Effector memory CD4-positive, alpha-beta T cell (primary cell): ENCODE measurements around the gene ROBO1.

Source experiments
- DNase-seq, 3 donors: peaks; one replicate each; pipeline ENCODE4 v3.0.0-alpha.2; 2020
- H3K27ac ChIP-seq: 2 replicates; pipeline ENCODE4 v1.7.0; 2013; ENCODE audit warnings: mild to moderate bottlenecking, low read length, moderate library complexity; ENCODE audit not compliant: insufficient read depth, poor library complexity, severe bottlenecking
- H3K27me3 ChIP-seq: replicated peaks from 2 replicates; pipeline ENCODE4 v1.7.0; 2013; ENCODE audit warnings: mild to moderate bottlenecking, low read length; ENCODE audit not compliant: insufficient read depth, control insufficient read depth, poor library complexity, severe bottlenecking
- H3K36me3 ChIP-seq: 2 replicates; pipeline ENCODE4 v1.7.0; 2013; ENCODE audit warnings: mild to moderate bottlenecking, low read length, moderate library complexity; ENCODE audit not compliant: control insufficient read depth, insufficient read depth
- H3K4me1 ChIP-seq: 2 replicates; pipeline ENCODE4 v1.7.0; 2013; ENCODE audit warnings: low read length, mild to moderate bottlenecking; ENCODE audit not compliant: control insufficient read depth, insufficient read depth, poor library complexity, severe bottlenecking
- H3K4me3 ChIP-seq: 2 replicates; pipeline ENCODE4 v1.7.0; 2013; ENCODE audit warnings: low read length, low read depth, mild to moderate bottlenecking; ENCODE audit not compliant: insufficient read depth, poor library complexity, severe bottlenecking
- H3K9me3 ChIP-seq: 2 replicates; pipeline ENCODE4 v1.7.0; 2013; ENCODE audit warnings: mild to moderate bottlenecking, low read length, moderate library complexity; ENCODE audit not compliant: control insufficient read depth

The ROBO1 gene

GRCh38 chr3:79285380-79285779, 482.4 kb downstream of the ROBO1 start:
- Histone ChIP-seq H3K4me3 (no peak overlapping the region), H3K27me3 (no peaks in the 10 kb centered on the region), H3K4me1 (no peaks in the 10 kb centered on the region), H3K9me3 (no peaks in the 10 kb centered on the region), H3K27ac (no peak overlapping the region), H3K36me3 (no peaks in the 10 kb centered on the region)
- DNase-seq: no peak

- H3K4me1 ChIP-seq: no peaks in the 10 kb centered on the region
- H3K27me3 ChIP-seq: no peaks in the 10 kb centered on the region
- H3K4me3 ChIP-seq: no peak overlapping the region
- no peaks in the 10 kb centered on the region for H3K36me3 ChIP-seq
- H3K9me3 ChIP-seq: no peaks in the 10 kb centered on the region
- no peak for DNase-seq
- H3K27ac ChIP-seq: no peak overlapping the region
Observed at GRCh38 chr3:79284781-79285180, 483.0 kb downstream of the ROBO1 start.

DNA sequence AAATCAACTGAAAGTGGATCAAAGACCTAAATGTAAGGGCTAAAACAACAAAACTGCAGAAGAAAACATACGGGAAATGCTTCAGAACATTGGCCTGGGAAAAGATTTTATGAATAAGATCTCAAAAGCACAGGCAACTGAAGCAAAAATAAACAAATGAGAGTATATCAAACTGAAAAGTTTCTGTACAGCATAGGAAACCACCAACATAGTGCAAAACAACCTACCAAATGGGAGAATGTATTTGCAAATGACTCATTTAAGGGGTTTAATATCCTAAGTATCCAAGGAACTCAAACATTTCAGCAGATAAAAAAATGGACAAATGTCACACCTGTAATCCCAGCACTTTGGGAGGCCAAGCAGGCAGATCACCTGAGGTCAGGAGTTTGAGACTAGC, 489.1 kb downstream of the ROBO1 start:
- Histone ChIP-seq H3K4me1 (no peaks in the 10 kb centered on the region), H3K36me3 (no peaks in the 10 kb centered on the region), H3K4me3 (no peak overlapping the region), H3K9me3 (no peaks in the 10 kb centered on the region), H3K27ac (no peak overlapping the region), H3K27me3 (no peaks in the 10 kb centered on the region)
- no peak for DNase-seq

DNA sequence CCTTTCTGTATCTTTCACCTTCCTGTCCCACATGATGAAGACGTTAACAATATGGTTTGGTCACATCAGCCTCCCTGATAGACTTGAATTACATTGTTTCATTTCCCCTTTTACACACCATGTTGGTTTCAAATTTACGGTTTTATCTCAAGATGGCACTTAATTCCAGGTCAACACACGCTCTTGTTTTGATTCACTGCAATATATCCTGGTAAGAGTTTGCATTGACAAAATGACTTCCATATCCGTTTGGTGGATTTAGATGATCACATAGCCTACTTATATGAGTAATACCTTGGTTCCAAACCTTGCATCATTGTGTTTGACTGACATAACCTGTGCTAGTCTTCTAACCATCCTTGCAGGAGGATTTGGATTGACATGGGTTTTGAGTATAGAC, 499.4 kb downstream of the ROBO1 start:
- DNase-seq: no peak
- no peaks in the 10 kb centered on the region for H3K27me3 ChIP-seq
- H3K9me3 ChIP-seq: no peaks in the 10 kb centered on the region
- no peaks in the 10 kb centered on the region for H3K36me3 ChIP-seq
- H3K4me1 ChIP-seq: no peaks in the 10 kb centered on the region
- no peak overlapping the region for H3K27ac ChIP-seq
- no peak overlapping the region for H3K4me3 ChIP-seq

GRCh38 chr3:79264892-79265291, 502.9 kb downstream of the ROBO1 start:
- Histone ChIP-seq H3K27me3 (no peaks in the 10 kb centered on the region), H3K27ac (no peak overlapping the region), H3K36me3 (no peaks in the 10 kb centered on the region), H3K4me3 (no peak overlapping the region), H3K9me3 (no peaks in the 10 kb centered on the region), H3K4me1 (no peaks in the 10 kb centered on the region)
- DNase-seq: no peak

- Histone ChIP-seq H3K36me3 (no peaks in the 10 kb centered on the region), H3K9me3 (no peaks in the 10 kb centered on the region), H3K4me1 (no peaks in the 10 kb centered on the region), H3K4me3 (no peak overlapping the region), H3K27ac (no peak overlapping the region), H3K27me3 (no peaks in the 10 kb centered on the region)
- DNase-seq: no peak
Observed at GRCh38 chr3:79263423-79263822, 504.4 kb downstream of the ROBO1 start.

- Histone ChIP-seq H3K4me1 (no peaks in the 10 kb centered on the region), H3K9me3 (no peaks in the 10 kb centered on the region), H3K36me3 (no peaks in the 10 kb centered on the region), H3K27me3 (no peaks in the 10 kb centered on the region), H3K4me3 (no peak overlapping the region), H3K27ac (no peak overlapping the region)
- DNase-seq: no peak
Observed at GRCh38 chr3:79258479-79258878, 509.3 kb downstream of the ROBO1 start.

GRCh38 chr3:79257791-79258190, 510.0 kb downstream of the ROBO1 start:
- Histone ChIP-seq H3K27ac (no peak overlapping the region), H3K27me3 (no peaks in the 10 kb centered on the region), H3K36me3 (no peaks in the 10 kb centered on the region), H3K9me3 (no peaks in the 10 kb centered on the region), H3K4me3 (no peak overlapping the region), H3K4me1 (no peaks in the 10 kb centered on the region)
- DNase-seq: no peak

DNA sequence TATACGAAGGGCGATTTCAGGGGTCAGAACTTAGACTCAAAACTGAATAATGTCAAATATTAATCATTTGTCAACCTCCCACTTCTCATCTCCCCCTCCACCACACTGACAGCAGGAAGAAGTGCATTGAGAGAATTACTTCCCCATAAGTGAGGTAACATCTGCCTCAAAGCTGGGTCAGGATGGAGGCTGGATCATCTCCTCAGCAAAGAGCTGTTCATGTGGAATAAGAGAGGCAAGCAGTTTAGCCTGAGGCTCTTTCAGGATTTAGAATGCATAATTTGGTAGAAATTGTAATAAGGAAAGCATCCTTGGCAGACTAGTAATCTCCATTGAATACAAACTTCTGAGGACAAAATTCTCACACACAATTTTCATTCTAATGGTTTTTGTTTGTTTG, 512.1 kb downstream of the ROBO1 start:
- Histone ChIP-seq H3K27ac (no peak overlapping the region), H3K4me3 (no peak overlapping the region), H3K4me1 (no peaks in the 10 kb centered on the region), H3K9me3 (no peaks in the 10 kb centered on the region), H3K36me3 (no peaks in the 10 kb centered on the region), H3K27me3 (no peaks in the 10 kb centered on the region)
- no peak for DNase-seq

DNA sequence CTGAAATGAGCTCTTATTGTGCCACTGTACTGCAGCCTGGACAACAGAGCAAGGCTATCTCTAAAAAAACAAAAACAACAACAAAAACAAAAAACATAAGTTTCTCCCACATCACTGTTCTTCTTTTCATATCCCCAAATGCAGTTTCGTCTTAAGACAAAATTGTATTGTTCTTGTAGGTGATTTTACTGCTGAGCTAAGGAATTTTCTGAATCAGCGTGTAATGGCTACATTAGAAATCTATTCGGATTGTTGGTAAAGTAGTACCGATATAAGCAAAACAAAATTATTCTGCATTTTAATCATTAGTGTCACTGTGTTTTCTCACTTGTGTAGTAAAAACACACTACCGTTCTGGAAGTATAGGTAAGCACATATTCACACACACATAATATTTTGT, 512.5 kb downstream of the ROBO1 start:
- Histone ChIP-seq H3K9me3 (no peaks in the 10 kb centered on the region), H3K27me3 (no peaks in the 10 kb centered on the region), H3K4me3 (no peak overlapping the region), H3K36me3 (no peaks in the 10 kb centered on the region), H3K27ac (no peak overlapping the region), H3K4me1 (no peaks in the 10 kb centered on the region)
- no peak for DNase-seq

DNA sequence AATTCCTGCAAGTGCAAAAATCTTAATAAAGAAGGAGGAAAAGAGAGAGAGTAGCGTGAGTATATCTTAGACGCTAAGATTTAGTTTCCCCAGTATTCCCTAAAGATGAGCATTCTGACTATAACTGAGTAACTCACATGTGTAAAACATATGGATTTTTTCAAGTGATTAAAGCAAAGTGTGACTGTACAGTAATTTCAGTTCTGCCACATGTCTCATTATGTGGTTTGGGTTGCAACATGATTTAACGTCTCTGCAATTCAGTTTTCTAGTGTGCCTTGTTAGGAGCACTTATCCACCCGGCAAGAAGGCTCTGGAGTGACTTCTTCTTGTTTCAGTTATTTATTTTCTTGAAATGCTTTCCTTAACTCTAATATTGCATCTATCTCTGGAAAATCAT, 514.1 kb downstream of the ROBO1 start:
- no peaks in the 10 kb centered on the region for H3K27me3 ChIP-seq
- no peaks in the 10 kb centered on the region for H3K9me3 ChIP-seq
- no peaks in the 10 kb centered on the region for H3K36me3 ChIP-seq
- H3K4me3 ChIP-seq: no peak overlapping the region
- no peak overlapping the region for H3K27ac ChIP-seq
- H3K4me1 ChIP-seq: no peaks in the 10 kb centered on the region
- no peak for DNase-seq
